ENCODE results near the gene TH. TPM values are rescaled to one million over a fixed set of nuclear protein-coding genes. Genes with fewer than 3 reads are reported as not detected.
"Not testable (repeated sequence)": the region's sequence is repeated elsewhere in the genome, so short reads cannot be mapped to it uniquely, and the experiment has no call there.

TH gene
- total RNA-seq, 2 experiments from 2014 or later = not detected

DNA sequence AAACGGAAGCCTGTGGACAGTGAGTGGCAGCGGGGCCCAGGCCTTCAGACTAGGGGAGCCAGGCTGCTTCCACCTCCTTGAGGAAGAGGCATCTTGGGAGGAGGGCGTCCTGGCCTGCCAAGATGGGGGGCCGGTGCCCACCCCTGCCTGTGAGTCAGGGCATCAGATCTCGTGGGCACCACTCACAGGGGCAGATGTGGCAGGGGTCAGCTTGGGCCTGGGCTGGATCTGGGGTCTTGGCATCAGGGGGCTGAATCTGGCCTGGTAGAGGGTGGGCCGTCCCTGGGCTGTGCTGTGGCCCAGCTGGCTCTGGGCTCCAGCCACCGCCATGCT is 24.1 kb upstream of the TH start:
- CTCF ChIA-PET (ENCODE audit: unreplicated experiment) = no interaction called here
- no peaks in the 10 kb centered on the region for H3K9me3 ChIP-seq (ENCODE audit: low read length)
- no peaks in the 10 kb centered on the region for H3K79me2 ChIP-seq (ENCODE audit: insufficient read depth, low read depth, low read length)
- intact Hi-C loops (cut with micrococcal nuclease; ENCODE audit: unreplicated experiment) = loop anchor here (2.0 to 5.0 kb wide), 2 partner anchors 207 to 335 kb away; partner anchors contain the start of gene TSSC4
- no peaks in the 10 kb centered on the region for H4K20me1 ChIP-seq (ENCODE audit: insufficient read depth, low read length)
- TF ChIP-seq, protein P1, sequence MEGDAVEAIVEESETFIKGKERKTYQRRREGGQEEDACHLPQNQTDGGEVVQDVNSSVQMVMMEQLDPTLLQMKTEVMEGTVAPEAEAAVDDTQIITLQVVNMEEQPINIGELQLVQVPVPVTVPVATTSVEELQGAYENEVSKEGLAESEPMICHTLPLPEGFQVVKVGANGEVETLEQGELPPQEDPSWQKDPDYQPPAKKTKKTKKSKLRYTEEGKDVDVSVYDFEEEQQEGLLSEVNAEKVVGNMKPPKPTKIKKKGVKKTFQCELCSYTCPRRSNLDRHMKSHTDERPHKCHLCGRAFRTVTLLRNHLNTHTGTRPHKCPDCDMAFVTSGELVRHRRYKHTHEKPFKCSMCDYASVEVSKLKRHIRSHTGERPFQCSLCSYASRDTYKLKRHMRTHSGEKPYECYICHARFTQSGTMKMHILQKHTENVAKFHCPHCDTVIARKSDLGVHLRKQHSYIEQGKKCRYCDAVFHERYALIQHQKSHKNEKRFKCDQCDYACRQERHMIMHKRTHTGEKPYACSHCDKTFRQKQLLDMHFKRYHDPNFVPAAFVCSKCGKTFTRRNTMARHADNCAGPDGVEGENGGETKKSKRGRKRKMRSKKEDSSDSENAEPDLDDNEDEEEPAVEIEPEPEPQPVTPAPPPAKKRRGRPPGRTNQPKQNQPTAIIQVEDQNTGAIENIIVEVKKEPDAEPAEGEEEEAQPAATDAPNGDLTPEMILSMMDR (conservative IDR thresholded peaks at IDR 0.05; ENCODE audit: low read length) = no peak
- TF ChIP-seq EZH2phosphoT487 (IDR thresholded peaks at IDR 0.05; ENCODE audit: borderline replicate concordance, low read depth, low read length) = no peak
- POLR2A ChIA-PET = no interaction called here
- no peaks in the 10 kb centered on the region for H3K36me3 ChIP-seq (ENCODE audit: insufficient read depth, low read length)
- no TSS peak for BruUV-seq (replicated peaks)
- no peaks in the 10 kb centered on the region for H3K4me1 ChIP-seq (ENCODE audit: insufficient read depth, low read length, poor library complexity, severe bottlenecking)
- no peaks in the 10 kb centered on the region for H3K9me2 ChIP-seq (ENCODE audit: insufficient read depth, low read length)
- H3K27ac ChIP-seq (ENCODE audit: low read depth, low read length, poor library complexity, severe bottlenecking) = no peak overlapping the region
- H3K4me2 ChIP-seq (ENCODE audit: low read length) = no peak overlapping the region
- no peak overlapping the region for H3K4me3 ChIP-seq (ENCODE audit: low read depth, low read length, poor library complexity, severe bottlenecking)
- DNase-seq (ENCODE audit: low spot score) = no peak
- no peak overlapping the region for H2AFZ ChIP-seq (ENCODE audit: low read length)

GRCh38 chr11:2194877-2195755 is 23.5 kb upstream of the TH start:
- Histone ChIP-seq H4K20me1 (ENCODE audit: insufficient read depth, low read length) (no peaks in the 10 kb centered on the region), H3K36me3 (ENCODE audit: insufficient read depth, low read length) (no peaks in the 10 kb centered on the region), H3K4me2 (ENCODE audit: low read length) (no peak overlapping the region), H3K9me2 (ENCODE audit: insufficient read depth, low read length) (no peaks in the 10 kb centered on the region), H3K9me3 (ENCODE audit: low read length) (no peaks in the 10 kb centered on the region), H3K79me2 (ENCODE audit: insufficient read depth, low read depth, low read length) (no peaks in the 10 kb centered on the region), H3K4me1 (ENCODE audit: insufficient read depth, low read length, poor library complexity, severe bottlenecking) (no peaks in the 10 kb centered on the region), H2AFZ (ENCODE audit: low read length) (no peak overlapping the region), H3K27ac (ENCODE audit: low read depth, low read length, poor library complexity, severe bottlenecking) (no peak overlapping the region), H3K4me3 (ENCODE audit: low read depth, low read length, poor library complexity, severe bottlenecking) (no peak overlapping the region)
- peak; percentile 41 for DNase-seq (ENCODE audit: low spot score)
- TF ChIP-seq EZH2phosphoT487 (IDR thresholded peaks at IDR 0.05; ENCODE audit: borderline replicate concordance, low read depth, low read length) = no peak
- TF ChIP-seq, protein P1 (conservative IDR thresholded peaks at IDR 0.05; ENCODE audit: low read length) = peak; percentile 87
- intact Hi-C loops (cut with micrococcal nuclease; ENCODE audit: unreplicated experiment) = loop anchor here (2.0 to 5.0 kb wide), 2 partner anchors 207 to 336 kb away; partner anchors contain the start of gene TSSC4
- BruUV-seq (replicated peaks) = no TSS peak
- ChIA-PET CTCF (ENCODE audit: unreplicated experiment) (interaction anchor here (1.0 kb wide), 1 partner anchor 8 kb away, joined by 4 read pairs; no protein-coding TSS in a partner anchor), POLR2A (no interaction called here)

DNA sequence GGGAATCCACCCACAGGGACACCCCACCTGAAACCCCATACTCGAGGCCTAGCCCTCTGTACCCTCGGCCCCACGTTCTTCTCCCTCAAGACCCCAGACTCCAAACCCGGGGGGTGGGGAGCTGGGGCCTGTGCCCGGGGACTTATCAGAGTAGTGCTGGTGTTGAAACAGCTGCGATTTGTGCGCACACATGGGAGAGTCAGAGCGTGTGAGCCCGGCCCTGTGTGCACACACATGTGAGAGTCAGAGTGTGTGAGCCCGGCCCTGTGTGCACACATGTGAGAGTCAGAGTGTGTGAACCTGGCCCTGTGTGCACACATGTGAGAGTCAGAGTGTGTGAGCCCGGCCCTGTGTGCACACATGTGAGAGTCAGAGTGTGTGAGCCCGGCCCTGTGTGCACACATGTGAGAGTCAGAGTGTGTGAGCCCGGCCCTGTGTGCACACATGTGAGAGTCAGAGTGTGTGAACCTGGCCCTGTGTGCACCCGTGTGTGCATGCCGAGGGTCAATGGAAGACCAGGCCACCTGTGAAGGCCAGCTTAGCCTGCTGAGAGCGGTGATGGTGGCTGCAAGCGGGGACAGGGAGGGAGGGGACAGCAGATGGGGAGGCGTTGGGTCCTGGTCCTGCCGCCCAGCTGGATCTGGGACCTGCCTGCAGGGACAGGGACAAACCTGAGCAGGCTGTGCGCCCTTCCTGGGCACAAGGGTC is 22.4 kb upstream of the TH start:
- H2AFZ ChIP-seq (ENCODE audit: low read length); H3K79me2 ChIP-seq (ENCODE audit: insufficient read depth, low read depth, low read length); DNase-seq (ENCODE audit: low spot score); H3K4me2 ChIP-seq (ENCODE audit: low read length); H3K27ac ChIP-seq (ENCODE audit: low read depth, low read length, poor library complexity, severe bottlenecking); H3K9me3 ChIP-seq (ENCODE audit: low read length); H3K4me3 ChIP-seq (ENCODE audit: low read depth, low read length, poor library complexity, severe bottlenecking); H3K4me1 ChIP-seq (ENCODE audit: insufficient read depth, low read length, poor library complexity, severe bottlenecking); POLR2A ChIA-PET; H3K9me2 ChIP-seq (ENCODE audit: insufficient read depth, low read length); H3K36me3 ChIP-seq (ENCODE audit: insufficient read depth, low read length); H4K20me1 ChIP-seq (ENCODE audit: insufficient read depth, low read length); BruUV-seq (replicated peaks): not testable (repeated sequence)
- intact Hi-C loops (cut with micrococcal nuclease; ENCODE audit: unreplicated experiment) = loop anchor here (2.0 kb wide), 1 partner anchor 337 kb away; no protein-coding TSS in a partner anchor
- CTCF ChIA-PET (ENCODE audit: unreplicated experiment) = interaction anchor here (1.0 kb wide), 1 partner anchor 9 kb away, joined by 4 read pairs; no protein-coding TSS in a partner anchor

Measured in OCI-LY7 (cell line).